Endodermal cell (in vitro differentiated cells): ENCODE measurements around the gene APH1B. TPM values are rescaled to one million over a fixed set of nuclear protein-coding genes. Genes with fewer than 3 reads are reported as not detected.

Source experiments
- DNase-seq: peaks from one replicate; pipeline ENCODE4 v3.0.0-alpha.2; 2017
- H3K27ac ChIP-seq: 2 replicates; pipeline ENCODE4 v1.5.1; 2013; ENCODE audit warnings: mild to moderate bottlenecking, low read depth, low read length, moderate library complexity
- H3K27me3 ChIP-seq: 2 replicates; pipeline ENCODE4 v1.6.1; 2013; ENCODE audit warnings: mild to moderate bottlenecking, low read length, moderate library complexity; ENCODE audit not compliant: insufficient read depth, control insufficient read depth, poor library complexity, severe bottlenecking
- H3K36me3 ChIP-seq: 2 replicates; pipeline ENCODE4 v1.7.0; 2013; ENCODE audit warnings: mild to moderate bottlenecking, low read length, moderate library complexity; ENCODE audit not compliant: control insufficient read depth, insufficient read depth
- H3K4me1 ChIP-seq: one replicate; pipeline ENCODE4 v1.7.0; 2013; ENCODE audit warnings: low read length; ENCODE audit not compliant: control insufficient read depth, insufficient read depth
- H3K4me3 ChIP-seq: 2 replicates; pipeline ENCODE4 v1.5.1; 2013; ENCODE audit warnings: mild to moderate bottlenecking, low read length, moderate library complexity
- H3K9ac ChIP-seq: 2 replicates; pipeline ENCODE4 v1.6.1; 2013; ENCODE audit warnings: mild to moderate bottlenecking, low read length, moderate library complexity; ENCODE audit not compliant: poor library complexity, severe bottlenecking; ENCODE audit errors: extremely low read depth
- H3K9me3 ChIP-seq: 2 replicates; pipeline ENCODE4 v1.6.1; 2013; ENCODE audit warnings: mild to moderate bottlenecking, low read length, moderate library complexity; ENCODE audit not compliant: control insufficient read depth
- H3K27ac Mint-ChIP-seq: 2 replicates; pipeline ENCODE4 v1.8.0; 2020; ENCODE audit warnings: mixed read lengths
- H3K27me3 Mint-ChIP-seq: 2 replicates; pipeline ENCODE4 v1.8.0; 2021; ENCODE audit warnings: mild to moderate bottlenecking, mixed read lengths; ENCODE audit not compliant: insufficient read depth
- H3K36me3 Mint-ChIP-seq: 2 replicates; pipeline ENCODE4 v1.8.0; 2020; ENCODE audit warnings: low read depth, mixed read lengths
- H3K4me1 Mint-ChIP-seq: 2 replicates; pipeline ENCODE4 v1.8.0; 2020; ENCODE audit warnings: mixed read lengths
- H3K4me3 Mint-ChIP-seq: 2 replicates; pipeline ENCODE4 v1.8.0; 2020; ENCODE audit warnings: mild to moderate bottlenecking, moderate library complexity, mixed read lengths
- H3K9me3 Mint-ChIP-seq: 2 replicates; pipeline ENCODE4 v1.8.0; 2020; ENCODE audit warnings: mild to moderate bottlenecking, mixed read lengths
- CTCF ChIP-seq: fragments of 200-600 bp; sonication (generic); conservative IDR thresholded peaks from 2 replicates; pipeline ENCODE4 v1.5.0; 2021; ENCODE audit warnings: antibody characterized with exemption, mild to moderate bottlenecking
- WGBS, 2 experiments: methylation state at CpG; one replicate each; pipeline versions ENCODE4 v1.1.5 to v1.1.7; 2013; ENCODE audit warnings: missing lambda C conversion rate in 2 of 2, mixed read lengths in 1 of 2; ENCODE audit not compliant: insufficient coverage in 1 of 2, insufficient read length in 1 of 2; 5-methylcytosine and 5-hydroxymethylcytosine counted together
- total RNA-seq, 2 donors: library from RNA; stranded (reverse); fragmentation: NEBNext Ultra II Directional in 1 of 2; extraction: Animal tissue kit (Norgen Biotek cat#: 25700) in 1 of 2; gene quantifications; 2 replicates in 1 of 2; 3 replicates in 1 of 2; pipeline ENCODE4 v1.2.1, GENCODE V29; 2021

The APH1B gene
- total RNA-seq, 2 donors from 2014 or later: 19.5 to 22.7 TPM

DNA sequence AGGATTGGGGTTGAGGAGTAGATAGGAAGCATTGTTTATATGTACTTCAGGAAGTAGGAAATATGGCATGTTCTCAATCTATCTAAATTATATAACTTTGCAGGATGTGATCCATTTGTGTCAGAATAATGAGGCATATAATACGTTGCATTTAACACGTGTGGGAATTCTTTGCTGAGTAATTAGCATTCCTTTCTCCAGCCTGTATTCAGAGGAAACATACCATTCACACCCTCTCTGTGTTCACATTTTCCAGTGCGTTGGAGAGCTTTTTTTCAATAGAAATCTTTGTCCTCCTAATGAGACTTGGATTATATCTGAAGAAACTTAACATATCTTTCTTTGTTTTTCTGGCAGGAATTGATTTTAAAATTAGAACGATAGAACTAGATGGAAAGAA lies 33.0 kb upstream of the APH1B start:
- no peaks in the 10 kb centered on the region for H3K27me3 Mint-ChIP-seq
- H3K27ac ChIP-seq: no peak overlapping the region
- WGBS, 2 experiments: 33 to 90% methylated on average over 1 to 4 of the region's 4 CpGs
- H3K27me3 ChIP-seq: no peaks in the 10 kb centered on the region
- no peaks in the 10 kb centered on the region for H3K4me1 ChIP-seq
- peaks cover 21% of the 10 kb centered on the region for H3K9me3 Mint-ChIP-seq
- no peak overlapping the region for H3K4me3 Mint-ChIP-seq
- peaks cover 40% of the 10 kb centered on the region for H3K36me3 Mint-ChIP-seq
- TF ChIP-seq CTCF: no peak
- H3K4me1 Mint-ChIP-seq: peaks cover 7% of the 10 kb centered on the region
- no peak overlapping the region for H3K27ac Mint-ChIP-seq
- peaks cover 23% of the 10 kb centered on the region for H3K9me3 ChIP-seq
- peaks cover 17% of the 10 kb centered on the region for H3K36me3 ChIP-seq
- no peak overlapping the region for H3K9ac ChIP-seq
- H3K4me3 ChIP-seq: no peak overlapping the region
- no peak for DNase-seq

GRCh38 chr15:63244976-63245645 lies 32.3 kb upstream of the APH1B start:
- Histone ChIP-seq H3K27me3 (no peaks in the 10 kb centered on the region), H3K9me3 (peaks cover 23% of the 10 kb centered on the region), H3K4me3 (no peak overlapping the region), H3K27ac (no peak overlapping the region), H3K4me1 (no peaks in the 10 kb centered on the region), H3K9ac (no peak overlapping the region), H3K36me3 (peaks cover 17% of the 10 kb centered on the region)
- Mint-ChIP-seq H3K27me3 (no peaks in the 10 kb centered on the region), H3K4me3 (no peak overlapping the region), H3K36me3 (peaks cover 44% of the 10 kb centered on the region), H3K4me1 (peaks cover 7% of the 10 kb centered on the region), H3K27ac (no peak overlapping the region), H3K9me3 (peaks cover 21% of the 10 kb centered on the region)
- no peak for DNase-seq
- TF ChIP-seq CTCF: no peak
- 97 to 100% methylated on average over 2 to 4 of the region's 5 CpGs for WGBS, 2 experiments

GRCh38 chr15:63246691-63247469 lies 30.5 kb upstream of the APH1B start:
- Histone ChIP-seq H3K27me3 (no peaks in the 10 kb centered on the region), H3K9me3 (peaks cover 23% of the 10 kb centered on the region), H3K4me1 (no peaks in the 10 kb centered on the region), H3K4me3 (no peak overlapping the region), H3K9ac (no peak overlapping the region), H3K27ac (no peak overlapping the region), H3K36me3 (peaks cover 17% of the 10 kb centered on the region)
- Mint-ChIP-seq H3K4me3 (no peak overlapping the region), H3K36me3 (peaks cover 45% of the 10 kb centered on the region), H3K4me1 (peaks cover 7% of the 10 kb centered on the region), H3K9me3 (peaks cover 17% of the 10 kb centered on the region), H3K27me3 (no peaks in the 10 kb centered on the region), H3K27ac (no peak overlapping the region)
- no peak for DNase-seq
- WGBS, 2 experiments: 90 to 100% methylated on average over 2 to 5 of the region's 5 CpGs
- no peak for TF ChIP-seq CTCF
